AML-193 (cell line): ENCODE results near the gene ASF1B.

Source experiments
- DNase-seq, 2 experiments: peaks; one replicate each; lab custom pipeline; 2025; lab: John Stamatoyannopoulos, UW

ASF1B gene

GRCh38 chr19:14135985-14136508 lies 342 bp downstream of the ASF1B start:
- DNase-seq: no peak

GRCh38 chr19:14135355-14135754 lies 1.0 kb downstream of the ASF1B start:
- DNase-seq: no peak

GRCh38 chr19:14127929-14128509 lies 8.4 kb downstream of the ASF1B start:
- peak; percentile 51 to 68 for DNase-seq

GRCh38 chr19:14127176-14127575 lies 9.2 kb downstream of the ASF1B start:
- DNase-seq: no peak

- no peak for DNase-seq
Observed at GRCh38 chr19:14122924-14123323, 13.5 kb downstream of the ASF1B start.

- DNase-seq: no peak
Observed at GRCh38 chr19:14120497-14120780, 15.9 kb downstream of the ASF1B start.

GRCh38 chr19:14119644-14120496 lies 16.5 kb downstream of the ASF1B start:
- no peak for DNase-seq

GRCh38 chr19:14119146-14119545 lies 17.2 kb downstream of the ASF1B start:
- peak in 1 of 2 experiments; percentile 44 for DNase-seq

GRCh38 chr19:14118165-14119051 lies 18.0 kb downstream of the ASF1B start:
- DNase-seq: peak; percentile 95

GRCh38 chr19:14117668-14118164 lies 18.7 kb downstream of the ASF1B start, which contains the start of gene PRKACA:
PRKACA (minus strand) TSS chr19:14117762; CDS start chr19:14117547, 215 bp downstream.
- peak; percentile 94 for DNase-seq

- DNase-seq: no peak
Observed at GRCh38 chr19:14116918-14117578, 19.3 kb downstream of the ASF1B start.

- DNase-seq: no peak
Observed at GRCh38 chr19:14116525-14116917, 19.9 kb downstream of the ASF1B start.

- DNase-seq: no peak
Observed at GRCh38 chr19:14115756-14116155, 20.6 kb downstream of the ASF1B start.

GRCh38 chr19:14114854-14115253 lies 21.5 kb downstream of the ASF1B start:
- DNase-seq: peak; percentile 89

GRCh38 chr19:14114439-14114838 lies 21.9 kb downstream of the ASF1B start:
- DNase-seq: no peak

GRCh38 chr19:14113762-14114414 lies 22.5 kb downstream of the ASF1B start:
- peak; percentile 14 to 17 for DNase-seq

- no peak for DNase-seq
Observed at GRCh38 chr19:14112809-14113385, 23.5 kb downstream of the ASF1B start.

- no peak for DNase-seq
Observed at GRCh38 chr19:14112051-14112808, 24.2 kb downstream of the ASF1B start.

GRCh38 chr19:14111486-14111885 lies 24.9 kb downstream of the ASF1B start:
- no peak for DNase-seq

- DNase-seq: no peak
Observed at GRCh38 chr19:14110650-14111049, 25.7 kb downstream of the ASF1B start.
